GM19240 (cell line): Measurements from ENCODE around the gene SP140L.
"Not testable (repeated sequence)": the region's sequence is repeated elsewhere in the genome, so short reads cannot be mapped to it uniquely, and the experiment has no call there.

Experiments
- DNase-seq: peaks from one replicate; pipeline ENCODE4 v3.0.0; 2011; ENCODE audit warnings: low spot score; ENCODE audit not compliant: insufficient read length

The SP140L gene

GRCh38 chr2:230417436-230417835 lies 90.4 kb downstream of the SP140L start:
- no peak for DNase-seq

- no peak for DNase-seq
These were observed 91.5 kb downstream of the SP140L start for GRCh38 chr2:230418341-230419016.

- DNase-seq = no peak
These were observed 92.2 kb downstream of the SP140L start for GRCh38 chr2:230419181-230419580.

GRCh38 chr2:230422149-230422548 lies 95.2 kb downstream of the SP140L start:
- no peak for DNase-seq

- no peak for DNase-seq
These were observed 97.0 kb downstream of the SP140L start for GRCh38 chr2:230423851-230424458.

GRCh38 chr2:230425377-230425776 lies 98.4 kb downstream of the SP140L start:
- DNase-seq = no peak

GRCh38 chr2:230429513-230429912 lies 102.5 kb downstream of the SP140L start:
- DNase-seq = no peak

GRCh38 chr2:230430957-230431910 lies 104.2 kb downstream of the SP140L start:
- no peak for DNase-seq

- DNase-seq = no peak
These were observed 107.8 kb downstream of the SP140L start for GRCh38 chr2:230434677-230435324.

- DNase-seq = no peak
These were observed 108.4 kb downstream of the SP140L start for GRCh38 chr2:230435431-230435830.

- not testable (repeated sequence) for DNase-seq
These were observed 112.1 kb downstream of the SP140L start for GRCh38 chr2:230439121-230439520.

GRCh38 chr2:230439590-230439989 lies 112.6 kb downstream of the SP140L start:
- no peak for DNase-seq

- DNase-seq = no peak
These were observed 114.4 kb downstream of the SP140L start for GRCh38 chr2:230441227-230441897.

GRCh38 chr2:230443541-230443940 lies 116.5 kb downstream of the SP140L start:
- DNase-seq = no peak

- DNase-seq = no peak
These were observed 117.8 kb downstream of the SP140L start for GRCh38 chr2:230444832-230445231.

- DNase-seq = no peak
These were observed 120.0 kb downstream of the SP140L start for GRCh38 chr2:230447036-230447435.

- no peak for DNase-seq
These were observed 120.8 kb downstream of the SP140L start for GRCh38 chr2:230447455-230448451.

- DNase-seq = no peak
These were observed 123.0 kb downstream of the SP140L start for GRCh38 chr2:230449901-230450467.

GRCh38 chr2:230453006-230453405 lies 126.0 kb downstream of the SP140L start:
- no peak for DNase-seq
